ENCODE measurements around the gene PIP5KL1.

DNA sequence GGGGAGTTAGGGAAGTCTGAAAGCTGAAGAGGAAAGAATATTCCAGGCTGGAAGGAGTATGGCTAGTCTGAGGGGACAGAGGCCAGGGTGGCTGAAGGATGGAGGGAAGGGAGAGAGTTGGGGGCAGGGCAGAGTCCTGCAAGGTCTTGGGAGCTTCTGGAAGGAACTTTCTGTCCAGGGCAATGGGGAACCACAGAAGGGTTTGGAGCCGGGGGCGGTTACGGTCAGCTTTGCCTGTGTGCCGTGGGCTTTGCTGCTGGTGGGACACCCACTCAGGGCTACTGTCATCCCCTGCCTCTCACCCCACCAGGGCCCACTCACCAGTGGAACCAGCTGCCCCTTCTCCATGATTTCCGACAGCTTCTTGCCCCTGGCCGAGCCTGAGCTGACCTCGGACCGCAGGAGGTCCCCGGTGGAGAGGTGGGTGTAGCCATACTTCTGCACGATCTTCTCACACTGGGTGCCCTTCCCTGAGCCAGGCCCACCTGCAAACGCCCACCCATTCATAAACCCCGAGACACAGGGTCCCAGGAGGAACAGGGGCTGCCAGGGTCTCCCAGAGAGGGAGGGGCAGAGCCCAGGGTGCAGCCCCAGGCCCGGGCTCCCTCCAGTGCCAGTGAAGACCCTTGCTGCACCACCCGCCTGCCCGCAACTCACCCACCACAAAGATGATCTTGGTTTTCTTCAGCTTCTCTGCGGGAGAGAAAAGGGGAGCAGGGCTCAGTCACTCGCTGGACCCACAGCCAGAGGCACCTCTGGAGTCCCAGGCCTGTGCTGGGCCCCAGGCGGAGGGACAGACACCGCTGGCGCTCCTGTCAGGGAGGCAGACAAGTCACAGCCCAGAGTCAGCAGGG is 58.0 kb downstream of the PIP5KL1 start:
- TF ChIP-seq REST (IDR thresholded peaks at IDR 0.05; ENCODE audit: low read depth) = no peak
- TF ChIP-seq, protein P1, sequence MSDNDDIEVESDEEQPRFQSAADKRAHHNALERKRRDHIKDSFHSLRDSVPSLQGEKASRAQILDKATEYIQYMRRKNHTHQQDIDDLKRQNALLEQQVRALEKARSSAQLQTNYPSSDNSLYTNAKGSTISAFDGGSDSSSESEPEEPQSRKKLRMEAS (IDR thresholded peaks at IDR 0.05) = no peak
- TF ChIP-seq ZBTB7A (IDR thresholded peaks at IDR 0.05; ENCODE audit: low read depth) = no peak
- TF ChIP-seq RAD21 (IDR thresholded peaks at IDR 0.05; ENCODE audit: low read depth) = no peak
- TF ChIP-seq TAF1 (IDR thresholded peaks at IDR 0.05; ENCODE audit: low read depth) = no peak
- TF ChIP-seq EP300 (IDR thresholded peaks at IDR 0.05; ENCODE audit: borderline replicate concordance) = no peak
- no peak for TF ChIP-seq USF1 (IDR thresholded peaks at IDR 0.05)
